Neural cell (in vitro differentiated cells): ENCODE measurements around the gene HADHB. TPM values are rescaled to one million over a fixed set of nuclear protein-coding genes. Genes with fewer than 3 reads are reported as not detected.

ENCODE experiments used
- H2AFZ ChIP-seq: fragments of 200-600, 300-800 bp; sonication (generic), shearing (Covaris generic); 2 replicates; pipeline ENCODE4 v1.6.0; 2014; ENCODE audit warnings: low read depth, mild to moderate bottlenecking, antibody characterized with exemption, low read length, moderate library complexity
- H3F3A ChIP-seq: fragments of 200-600 bp; shearing (Covaris generic); 2 replicates; pipeline ENCODE4 v1.6.1; 2016; ENCODE audit warnings: mild to moderate bottlenecking, moderate library complexity, mixed read lengths, antibody characterized with exemption, low read length; ENCODE audit not compliant: insufficient read depth, poor library complexity, severe bottlenecking
- H3K27ac ChIP-seq: fragments of 200-600, 300-800 bp; sonication (generic), shearing (Covaris generic); 2 replicates; pipeline ENCODE4 v1.5.1; 2014; ENCODE audit warnings: mild to moderate bottlenecking, low read length, moderate library complexity
- H3K27me3 ChIP-seq: fragments of 300-800, 200-600 bp; sonication (generic), shearing (Covaris generic); 2 replicates; pipeline ENCODE4 v1.6.0; 2014; ENCODE audit warnings: mild to moderate bottlenecking, low read depth, low read length, moderate library complexity; ENCODE audit not compliant: insufficient read depth
- H3K36me3 ChIP-seq: fragments of 300-800, 200-600 bp; sonication (generic), shearing (Covaris generic); 2 replicates; pipeline ENCODE4 v1.5.1; 2014; ENCODE audit warnings: mild to moderate bottlenecking, antibody characterized with exemption, low read length, moderate library complexity; ENCODE audit not compliant: insufficient read depth
- H3K4me2 ChIP-seq: fragments of 300-800, 200-600 bp; sonication (generic), shearing (Covaris generic); 2 replicates; pipeline ENCODE4 v1.6.0; 2014; ENCODE audit warnings: mild to moderate bottlenecking, low read length
- H3K4me3 ChIP-seq: fragments of 300-800, 200-600 bp; sonication (generic), shearing (Covaris generic); 2 replicates; pipeline ENCODE4 v1.5.1; 2014; ENCODE audit warnings: mild to moderate bottlenecking, low read length, moderate library complexity
- H3K79me2 ChIP-seq: fragments of 200-600 bp; shearing (Covaris generic); replicated peaks from 2 replicates; pipeline ENCODE4 v1.6.0; 2014; ENCODE audit warnings: mild to moderate bottlenecking, low read length, moderate library complexity; ENCODE audit not compliant: insufficient read depth
- H3K9ac ChIP-seq: fragments of 300-800, 200-600 bp; sonication (generic), shearing (Covaris generic); 2 replicates; pipeline ENCODE4 v1.6.1; 2016; ENCODE audit warnings: mild to moderate bottlenecking, low read length, mixed read lengths
- H3K9me2 ChIP-seq: fragments of 200-600 bp; shearing (Covaris generic); 2 replicates; pipeline ENCODE4 v1.6.1; 2016; ENCODE audit warnings: mild to moderate bottlenecking, low read length, mixed read lengths; ENCODE audit not compliant: insufficient read depth
- H3K9me3 ChIP-seq: fragments of 200-600, 300-800 bp; sonication (generic), shearing (Covaris generic); 2 replicates; pipeline ENCODE4 v1.6.1; 2016; ENCODE audit warnings: mild to moderate bottlenecking, mixed run types, low read length, moderate library complexity, mixed read lengths
- H4K20me1 ChIP-seq: fragments of 200-600 bp; shearing (Covaris generic); 2 replicates; pipeline ENCODE4 v1.6.1; 2016; ENCODE audit warnings: mild to moderate bottlenecking, mixed run types; ENCODE audit not compliant: insufficient read depth
- CTCF ChIP-seq: fragments of 450-650 bp; IDR thresholded peaks from 2 replicates; pipeline ENCODE4 v1.5.1; 2014; ENCODE audit warnings: antibody characterized with exemption, mild to moderate bottlenecking, moderate library complexity; ENCODE audit not compliant: poor library complexity, severe bottlenecking
- EP300 ChIP-seq: fragments of 450-650 bp; conservative IDR thresholded peaks from 2 replicates; pipeline ENCODE4 v1.6.1; 2014; ENCODE audit warnings: antibody characterized with exemption, mild to moderate bottlenecking, moderate library complexity; ENCODE audit not compliant: poor library complexity, severe bottlenecking
- EZH2 ChIP-seq: fragments of 200-600, 300-800 bp; shearing (Covaris generic), sonication (generic); IDR thresholded peaks from 2 replicates; pipeline ENCODE4 v1.6.1; 2014; ENCODE audit warnings: antibody characterized with exemption, low read length, borderline replicate concordance, mild to moderate bottlenecking; ENCODE audit not compliant: insufficient read depth, poor library complexity, severe bottlenecking
- MXI1 ChIP-seq: fragments of 450-650 bp; conservative IDR thresholded peaks from 2 replicates; pipeline ENCODE4 v1.6.1; 2014; ENCODE audit warnings: antibody characterized with exemption, mild to moderate bottlenecking; ENCODE audit not compliant: poor library complexity, severe bottlenecking
- POLR2AphosphoS5 ChIP-seq: IDR thresholded peaks from 2 replicates; pipeline ENCODE4 v1.6.1; 2012
- RAD21 ChIP-seq: fragments of 450-650 bp; conservative IDR thresholded peaks from 2 replicates; pipeline ENCODE4 v1.6.1; 2014; ENCODE audit warnings: antibody characterized with exemption, mild to moderate bottlenecking, moderate library complexity
- REST ChIP-seq: IDR thresholded peaks from 2 replicates; pipeline ENCODE4 v1.6.1; 2012; ENCODE audit warnings: borderline replicate concordance
- SMC3 ChIP-seq: fragments of 450-650 bp; conservative IDR thresholded peaks from 2 replicates; pipeline ENCODE4 v1.6.1; 2014; ENCODE audit warnings: antibody characterized with exemption, mild to moderate bottlenecking, moderate library complexity; ENCODE audit not compliant: poor library complexity
- TAF1 ChIP-seq: IDR thresholded peaks from 2 replicates; pipeline ENCODE4 v1.6.1; 2012; ENCODE audit warnings: low read depth
- polyA plus RNA-seq: library from polyadenylated mRNA; depleted of rRNA; stranded (reverse); fragments of >200 nt; gene quantifications from 2 replicates; pipeline ENCODE4 v1.2.3, GENCODE V29; 2014

HADHB gene
- polyA plus RNA-seq, 1 donor from 2014 or later, result 30.5 TPM

GRCh38 chr2:26237868-26238267 is 6.9 kb upstream of the HADHB start:
- Histone ChIP-seq H4K20me1 (no peaks in the 10 kb centered on the region), H3K27me3 (no peaks in the 10 kb centered on the region), H3K36me3 (no peaks in the 10 kb centered on the region), H2AFZ (no peak overlapping the region), H3K9me2 (no peaks in the 10 kb centered on the region), H3K27ac (no peak overlapping the region), H3K9me3 (no peaks in the 10 kb centered on the region), H3K79me2 (peaks cover 35% of the 10 kb centered on the region), H3F3A (no peaks in the 10 kb centered on the region), H3K9ac (no peak overlapping the region), H3K4me3 (no peak overlapping the region), H3K4me2 (no peak overlapping the region)
- TF ChIP-seq EZH2 (no peak), REST (no peak), EP300 (no peak), SMC3 (no peak), TAF1 (no peak), CTCF (no peak), POLR2AphosphoS5 (no peak), MXI1 (no peak), RAD21 (no peak)

- no peaks in the 10 kb centered on the region for H3F3A ChIP-seq
- no peak overlapping the region for H2AFZ ChIP-seq
- H3K9ac ChIP-seq, result no peak overlapping the region
- H3K9me2 ChIP-seq, result no peaks in the 10 kb centered on the region
- TF ChIP-seq RAD21 (no peak), TAF1 (no peak), EP300 (no peak), POLR2AphosphoS5 (no peak), MXI1 (no peak), CTCF (no peak)
- no peak overlapping the region for H3K4me2 ChIP-seq
- H3K79me2 ChIP-seq, result peaks cover 40% of the 10 kb centered on the region
- no peaks in the 10 kb centered on the region for H3K9me3 ChIP-seq
- H3K36me3 ChIP-seq, result no peaks in the 10 kb centered on the region
- no peak overlapping the region for H3K4me3 ChIP-seq
- no peak overlapping the region for H3K27ac ChIP-seq
- H3K27me3 ChIP-seq, result no peaks in the 10 kb centered on the region
- H4K20me1 ChIP-seq, result no peaks in the 10 kb centered on the region
Observed at GRCh38 chr2:26238311-26238958, 6.3 kb upstream of the HADHB start.
